ENCODE results near the gene GPR35. TPM values are rescaled to one million over a fixed set of nuclear protein-coding genes. Genes with fewer than 3 reads are reported as not detected.
"Not testable (repeated sequence)": the region's sequence is repeated elsewhere in the genome, so short reads cannot be mapped to it uniquely, and the experiment has no call there.

Gene GPR35
- total and polyA plus RNA-seq, 4 experiments from 2014 or later, result 0.71 to 6.8 (median 3.8) TPM

DNA sequence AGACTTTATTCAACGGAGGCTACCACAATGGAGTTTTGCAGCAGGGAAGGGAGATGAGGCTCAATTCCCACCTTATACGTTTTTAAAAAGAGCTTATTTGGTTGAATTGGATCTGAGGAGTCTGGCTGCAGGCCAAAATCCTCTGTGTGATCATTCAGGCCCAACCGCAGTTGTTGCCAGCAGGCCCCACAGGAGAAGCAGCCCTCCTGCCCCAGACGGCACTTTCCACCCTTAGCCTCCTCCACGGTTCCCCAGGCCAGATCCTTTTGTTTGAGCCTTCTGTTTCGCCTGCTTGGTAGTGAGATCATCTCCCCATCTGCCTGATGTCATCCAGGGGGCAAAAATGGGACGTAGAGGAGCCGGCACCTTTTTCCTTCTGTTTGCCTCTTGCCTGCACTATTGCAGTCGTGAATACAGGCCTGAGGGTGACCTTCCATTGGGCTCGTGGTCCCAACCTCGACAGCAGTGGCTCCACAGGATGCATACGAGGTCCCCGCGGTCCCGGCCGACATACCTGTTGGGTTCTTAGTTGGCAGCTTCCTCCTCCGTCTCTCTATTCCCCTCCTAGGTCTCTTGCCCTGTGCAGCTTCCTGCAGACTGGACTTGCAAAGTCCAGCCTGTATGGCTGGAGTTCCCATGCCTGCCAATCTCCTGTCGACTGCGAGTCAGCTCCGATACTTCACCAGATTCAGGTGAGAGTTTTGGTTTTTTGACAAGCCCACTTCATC, 9.3 kb upstream of the GPR35 start:
- POLR2A ChIA-PET (ENCODE audit: partially characterized antibody), result no interaction called here
- intact Hi-C loops (cut with micrococcal nuclease), result no loop called here
- H3K9me3 Mint-ChIP-seq, result peaks cover 0 to 8% (median 0%) of the 10 kb centered on the region in 8 donors

DNA sequence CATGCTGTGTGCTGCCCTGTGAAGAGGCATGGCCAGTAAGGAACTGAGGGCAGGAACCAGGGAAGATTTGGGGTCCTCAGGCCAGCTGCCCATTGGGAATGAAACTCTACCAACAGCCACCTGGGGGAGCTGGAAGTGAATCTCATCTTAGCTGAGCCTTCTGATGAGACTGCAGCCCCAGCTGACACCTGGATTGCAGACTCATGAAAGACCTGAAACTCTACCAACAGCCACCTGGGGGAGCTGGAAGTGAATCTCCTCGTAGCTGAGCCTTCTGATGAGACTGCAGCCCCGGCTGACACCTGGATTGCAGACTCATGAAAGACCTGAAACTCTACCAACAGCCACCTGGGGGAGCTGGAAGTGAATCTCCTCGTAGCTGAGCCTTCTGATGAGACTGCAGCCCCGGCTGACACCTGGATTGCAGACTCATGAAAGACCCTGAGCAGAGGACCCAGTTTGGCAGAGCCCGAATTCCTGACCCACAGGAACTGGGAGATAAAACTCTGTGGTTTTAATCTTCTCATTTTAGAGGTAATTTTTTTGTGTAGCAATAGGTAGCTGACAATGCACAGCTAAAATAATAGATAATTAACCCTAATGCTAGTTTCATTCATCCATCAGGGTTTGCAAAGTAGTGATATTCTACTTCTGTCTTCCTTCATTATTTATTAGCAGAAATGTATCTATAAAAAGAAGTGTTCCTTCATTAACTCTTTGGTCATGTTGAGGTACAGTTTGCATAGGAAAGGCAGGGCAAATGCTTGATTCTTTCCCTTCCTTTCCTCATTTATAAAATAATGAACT, 8.2 kb upstream of the GPR35 start:
- H3K36me3 ChIP-seq (ENCODE audit: insufficient read depth, low read length); H3K4me3 ChIP-seq (ENCODE audit: low read length in 2 of 2); H3K27ac ChIP-seq (ENCODE audit: low read depth, low read length); H3K9me3 ChIP-seq (ENCODE audit: control insufficient read depth in 1 of 2, low read length in 2 of 2); DNase-seq; POLR2A ChIA-PET (ENCODE audit: partially characterized antibody); H3K9me3 Mint-ChIP-seq; intact Hi-C loops (cut with micrococcal nuclease); H3K27ac Mint-ChIP-seq; H3K4me3 Mint-ChIP-seq; H3K27me3 Mint-ChIP-seq; H3K27me3 ChIP-seq (ENCODE audit: insufficient read depth, low read length): not testable (repeated sequence)
- CTCF ChIA-PET (ENCODE audit: partially characterized antibody), result interaction anchor here (1.2 kb wide), 1 partner anchor 103 kb away, joined by 4 read pairs; no protein-coding TSS in a partner anchor
- H3K4me1 ChIP-seq (ENCODE audit: insufficient read depth, low read length), result peaks cover 31% of the 10 kb centered on the region
- Mint-ChIP-seq H3K36me3 (peaks cover 2 to 12% of the 10 kb centered on the region in 2 donors), H3K4me1 (peaks cover 10 to 22% (median 11%) of the 10 kb centered on the region in 4 donors)

More for the DNA sequence above, 9.3 kb upstream of the GPR35 start:
- no peak for DNase-seq
- peaks cover 9 to 12% (median 12%) of the 10 kb centered on the region in 4 donors for H3K4me1 Mint-ChIP-seq
- Histone ChIP-seq H3K27me3 (ENCODE audit: insufficient read depth, low read length) (no peaks in the 10 kb centered on the region), H3K4me1 (ENCODE audit: insufficient read depth, low read length) (peaks cover 29% of the 10 kb centered on the region), H3K4me3 (ENCODE audit: low read length in 2 of 2) (no peak overlapping the region), H3K27ac (ENCODE audit: low read depth, low read length) (no peak overlapping the region), H3K9me3 (ENCODE audit: control insufficient read depth in 1 of 2, low read length in 2 of 2) (no peaks in the 10 kb centered on the region), H3K36me3 (ENCODE audit: insufficient read depth, low read length) (no peaks in the 10 kb centered on the region)
- CTCF ChIA-PET (ENCODE audit: partially characterized antibody), result interaction anchor here (0.6 kb wide), 1 partner anchor 102 kb away, joined by 3 read pairs; no protein-coding TSS in a partner anchor
- H3K27ac Mint-ChIP-seq, result peak overlapping the region in 1 of 7 donors; percentile 32
- H3K27me3 Mint-ChIP-seq, result no peaks in the 10 kb centered on the region
- H3K4me3 Mint-ChIP-seq, result no peak overlapping the region
- H3K36me3 Mint-ChIP-seq, result peaks cover 2 to 21% of the 10 kb centered on the region in 2 donors

DNA sequence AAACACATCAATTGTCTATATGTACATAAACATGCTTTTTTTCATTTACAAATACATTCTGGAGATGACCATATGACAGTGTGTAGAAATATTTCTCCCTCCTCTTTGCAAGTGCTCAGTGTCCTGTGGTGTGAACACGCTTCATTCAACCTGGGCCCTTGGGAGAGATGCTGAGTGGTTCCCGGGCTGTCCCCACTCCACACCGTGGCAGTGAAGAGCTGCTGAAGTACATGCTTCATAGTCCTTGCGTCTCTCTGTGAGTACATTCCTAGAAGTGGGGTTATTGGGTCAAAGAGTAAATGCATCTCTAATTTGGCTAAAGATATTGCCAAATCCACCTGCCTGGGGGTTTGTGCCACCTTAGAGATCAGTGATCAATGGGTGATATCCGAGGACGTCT, 6.5 kb upstream of the GPR35 start:
- ChIA-PET CTCF (ENCODE audit: partially characterized antibody) (no interaction called here), POLR2A (ENCODE audit: partially characterized antibody) (no interaction called here)
- Histone ChIP-seq H3K4me1 (ENCODE audit: insufficient read depth, low read length) (peaks cover 37% of the 10 kb centered on the region), H3K9me3 (ENCODE audit: control insufficient read depth in 1 of 2, low read length in 2 of 2) (no peaks in the 10 kb centered on the region), H3K27ac (ENCODE audit: low read depth, low read length) (no peak overlapping the region), H3K4me3 (ENCODE audit: low read length in 2 of 2) (no peak overlapping the region), H3K27me3 (ENCODE audit: insufficient read depth, low read length) (no peaks in the 10 kb centered on the region), H3K36me3 (ENCODE audit: insufficient read depth, low read length) (no peaks in the 10 kb centered on the region)
- H3K27me3 Mint-ChIP-seq, result no peaks in the 10 kb centered on the region
- peaks cover 0 to 8% (median 0%) of the 10 kb centered on the region in 8 donors for H3K9me3 Mint-ChIP-seq
- H3K27ac Mint-ChIP-seq, result peak overlapping the region in 3 of 7 donors; percentile 22 to 60 (median 50)
- peaks cover 18 to 36% (median 21%) of the 10 kb centered on the region in 4 donors for H3K4me1 Mint-ChIP-seq
- no peak for DNase-seq
- H3K36me3 Mint-ChIP-seq, result peaks cover 2 to 12% of the 10 kb centered on the region in 2 donors
- no peak overlapping the region for H3K4me3 Mint-ChIP-seq
- intact Hi-C loops (cut with micrococcal nuclease), result no loop called here

DNA sequence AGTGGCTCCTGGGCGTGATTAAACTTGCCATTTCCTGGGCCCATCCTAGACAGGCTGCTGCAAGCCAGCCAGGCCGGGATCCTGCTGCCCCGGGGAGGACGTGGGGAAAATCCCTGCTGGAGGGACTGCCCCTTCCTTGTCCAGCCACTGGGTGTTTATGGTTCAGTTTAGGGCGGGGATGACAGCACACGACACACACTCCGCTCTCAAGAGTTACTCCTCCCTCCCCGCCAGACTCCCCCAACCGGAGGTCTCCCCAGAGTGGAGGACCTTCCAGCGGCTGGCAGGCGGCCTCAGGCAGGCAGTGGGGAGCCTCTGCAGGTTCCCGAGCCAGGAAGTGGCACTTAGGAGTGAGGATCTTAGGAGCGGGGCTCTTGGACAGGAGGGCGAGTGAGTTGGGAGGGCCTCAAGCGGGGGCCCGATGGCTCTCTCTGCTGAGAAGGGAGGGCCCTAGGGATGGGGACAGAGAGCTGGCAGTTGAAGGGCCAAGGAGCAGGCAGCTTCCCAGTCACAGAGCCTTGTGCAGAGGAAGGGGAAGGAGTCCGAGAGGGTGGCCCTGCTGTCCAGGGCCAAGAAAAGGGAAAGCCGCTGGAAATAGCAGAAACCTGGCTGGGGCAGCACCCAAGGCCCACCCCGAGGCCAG, 5.7 kb upstream of the GPR35 start:
- POLR2A ChIA-PET (ENCODE audit: partially characterized antibody), result interaction anchor here (3.5 kb wide), 1 partner anchor 53 kb away, joined by 34 read pairs; no protein-coding TSS in a partner anchor

DNA sequence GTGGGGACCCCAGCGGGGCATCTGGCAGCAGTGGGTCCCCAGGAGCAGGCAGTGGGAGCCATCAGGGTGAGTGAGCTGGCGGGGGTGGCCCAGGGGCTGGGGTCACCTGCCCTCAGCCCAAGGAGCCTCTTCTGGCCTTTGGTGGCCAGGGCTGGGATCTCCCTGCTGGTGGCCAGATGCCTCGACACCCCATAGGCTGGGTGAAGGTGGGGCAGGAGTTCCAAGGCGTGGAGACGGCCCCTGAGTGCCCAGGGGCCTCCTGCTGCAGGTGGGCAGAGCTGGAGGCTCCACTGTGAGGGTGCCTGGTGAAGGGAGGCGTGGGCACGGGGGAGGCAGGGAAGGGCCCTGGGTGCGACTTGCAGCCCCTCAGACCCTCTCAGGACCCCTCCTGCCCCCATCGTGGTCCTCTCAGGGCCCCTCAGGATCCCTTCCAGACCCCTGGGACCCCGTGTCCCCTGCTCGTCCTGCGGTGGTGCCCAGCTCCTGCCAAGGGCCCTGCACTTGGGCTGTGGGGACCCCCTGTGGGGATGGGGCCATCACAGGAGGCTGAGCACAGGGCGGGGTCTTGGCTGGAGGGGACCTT, 5.0 kb upstream of the GPR35 start:
- Mint-ChIP-seq H3K4me3 (no peak overlapping the region), H3K27ac (peak overlapping the region in 1 of 7 donors; percentile 40), H3K9me3 (peaks cover 0 to 8% (median 0%) of the 10 kb centered on the region in 8 donors), H3K27me3 (no peaks in the 10 kb centered on the region), H3K36me3 (peaks cover 2 to 12% of the 10 kb centered on the region in 2 donors), H3K4me1 (peaks cover 26 to 51% (median 30%) of the 10 kb centered on the region in 4 donors)
- intact Hi-C loops (cut with micrococcal nuclease), result loop anchor here (2.0 kb wide), 1 partner anchor 33 kb away; the partner anchor contains the start of gene CAPN10
- POLR2A ChIA-PET (ENCODE audit: partially characterized antibody), result interaction anchor here (3.5 to 7.4 kb wide), 2 partner anchors 33 to 54 kb away, joined by 34 to 69 read pairs; partner anchors contain the start of gene CAPN10
- no peak overlapping the region for H3K27ac ChIP-seq (ENCODE audit: low read depth, low read length)
- H3K4me3 ChIP-seq (ENCODE audit: low read length in 2 of 2), result no peak overlapping the region
- H3K9me3 ChIP-seq (ENCODE audit: control insufficient read depth in 1 of 2, low read length in 2 of 2), result no peaks in the 10 kb centered on the region
- no peak for DNase-seq
- H3K27me3 ChIP-seq (ENCODE audit: insufficient read depth, low read length), result no peaks in the 10 kb centered on the region
- CTCF ChIA-PET (ENCODE audit: partially characterized antibody), result interaction anchor here (1.4 kb wide), 1 partner anchor 106 kb away, joined by 3 read pairs; no protein-coding TSS in a partner anchor
- peaks cover 51% of the 10 kb centered on the region for H3K4me1 ChIP-seq (ENCODE audit: insufficient read depth, low read length)
- H3K36me3 ChIP-seq (ENCODE audit: insufficient read depth, low read length), result no peaks in the 10 kb centered on the region

More for the DNA sequence above, 5.7 kb upstream of the GPR35 start:
- Mint-ChIP-seq H3K4me1 (peaks cover 20 to 45% (median 24%) of the 10 kb centered on the region in 4 donors), H3K4me3 (peak overlapping the region in 1 of 8 donors; percentile 24), H3K27ac (peak overlapping the region in 5 of 7 donors; percentile 40 to 75 (median 57)), H3K36me3 (peaks cover 2 to 12% of the 10 kb centered on the region in 2 donors), H3K27me3 (no peaks in the 10 kb centered on the region), H3K9me3 (peaks cover 0 to 8% (median 0%) of the 10 kb centered on the region in 8 donors)
- CTCF ChIA-PET (ENCODE audit: partially characterized antibody), result interaction anchor here (1.4 kb wide), 1 partner anchor 105 kb away, joined by 3 read pairs; no protein-coding TSS in a partner anchor
- intact Hi-C loops (cut with micrococcal nuclease), result loop anchor here (2.0 kb wide), 1 partner anchor 33 kb away; the partner anchor contains the start of gene CAPN10
- DNase-seq, result no peak
- no peaks in the 10 kb centered on the region for H3K9me3 ChIP-seq (ENCODE audit: control insufficient read depth in 1 of 2, low read length in 2 of 2)
- H3K27me3 ChIP-seq (ENCODE audit: insufficient read depth, low read length), result no peaks in the 10 kb centered on the region
- H3K36me3 ChIP-seq (ENCODE audit: insufficient read depth, low read length), result no peaks in the 10 kb centered on the region
- peaks cover 45% of the 10 kb centered on the region for H3K4me1 ChIP-seq (ENCODE audit: insufficient read depth, low read length)
- H3K27ac ChIP-seq (ENCODE audit: low read depth, low read length), result no peak overlapping the region
- H3K4me3 ChIP-seq (ENCODE audit: low read length in 2 of 2), result no peak overlapping the region

DNA sequence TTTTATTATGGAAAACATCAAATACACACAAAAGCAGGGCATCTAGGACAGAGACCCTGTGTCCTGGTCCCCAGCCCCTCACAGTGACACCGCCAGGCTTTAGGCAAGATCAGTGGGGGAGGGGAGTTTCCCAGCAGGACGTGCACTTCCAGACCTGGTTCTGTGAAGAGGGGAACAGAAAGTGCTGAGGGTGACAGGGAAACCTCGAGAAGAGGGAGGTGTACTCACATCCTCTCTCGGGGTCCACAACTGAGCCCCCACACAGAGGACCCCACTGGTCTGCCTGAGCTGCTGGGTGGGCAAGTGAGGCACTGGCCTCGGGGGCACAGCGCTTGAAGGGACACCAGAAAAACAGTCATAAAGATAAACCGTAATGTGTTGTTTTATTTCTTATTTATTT, 4.4 kb upstream of the GPR35 start:
- Histone ChIP-seq H3K27me3 (ENCODE audit: insufficient read depth, low read length) (no peaks in the 10 kb centered on the region), H3K9me3 (ENCODE audit: control insufficient read depth in 1 of 2, low read length in 2 of 2) (no peaks in the 10 kb centered on the region), H3K4me3 (ENCODE audit: low read length in 2 of 2) (no peak overlapping the region), H3K4me1 (ENCODE audit: insufficient read depth, low read length) (peaks cover 57% of the 10 kb centered on the region), H3K36me3 (ENCODE audit: insufficient read depth, low read length) (no peaks in the 10 kb centered on the region), H3K27ac (ENCODE audit: low read depth, low read length) (peak overlapping the region; percentile 45)
- Mint-ChIP-seq H3K27ac (peak overlapping the region in 5 of 7 donors; percentile 29 to 96 (median 74)), H3K36me3 (peaks cover 2 to 12% of the 10 kb centered on the region in 2 donors), H3K27me3 (no peaks in the 10 kb centered on the region), H3K9me3 (peaks cover 0 to 8% (median 0%) of the 10 kb centered on the region in 8 donors), H3K4me3 (peak overlapping the region in 3 of 8 donors; percentile 8 to 85 (median 12)), H3K4me1 (peaks cover 31 to 56% (median 34%) of the 10 kb centered on the region in 4 donors)
- ChIA-PET CTCF (ENCODE audit: partially characterized antibody) (interaction anchor here (0.7 to 1.9 kb wide), 6 partner anchors 12 to 107 kb away, joined by 3 to 14 read pairs (median 4); no protein-coding TSS in a partner anchor), POLR2A (ENCODE audit: partially characterized antibody) (interaction anchor here (1.2 to 7.4 kb wide), 4 partner anchors 28 to 60 kb away, joined by 3 to 69 read pairs (median 24); partner anchors contain the start of gene CAPN10)
- no peak for DNase-seq
- intact Hi-C loops (cut with micrococcal nuclease), result loop anchor here (2.0 kb wide), 1 partner anchor 34 kb away; the partner anchor contains the start of gene CAPN10
